ENCODE data around the gene DNAJB8. TPM values are rescaled to one million over a fixed set of nuclear protein-coding genes. Genes with fewer than 3 reads are reported as not detected.

Gene DNAJB8
- total RNA-seq, 1 experiment from 2014 or later = not detected

DNA sequence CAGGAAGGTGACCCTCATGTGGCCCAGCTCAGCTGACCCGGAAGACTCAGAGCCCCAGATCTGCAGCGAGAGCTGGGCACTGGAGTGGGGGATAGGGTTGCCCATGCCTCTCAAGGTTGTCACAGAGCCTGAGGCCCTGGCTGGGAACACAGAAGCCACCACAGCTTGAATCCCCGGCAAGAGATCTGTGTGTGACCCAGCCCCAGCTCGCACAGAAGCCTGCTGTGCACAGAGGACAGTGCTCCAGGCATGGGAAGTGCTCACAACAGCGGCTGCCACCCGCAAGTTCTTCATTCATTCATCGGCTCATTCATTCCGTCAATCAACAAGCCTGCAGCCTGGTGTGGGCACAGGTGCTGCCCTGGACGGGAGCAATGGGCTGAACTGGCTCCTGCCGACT lies 36.4 kb downstream of the DNAJB8 start:
- Histone ChIP-seq H3K36me3 (replicated peaks; ENCODE audit: control insufficient read depth, insufficient read depth, low read length) (no peaks in the 10 kb centered on the region), H3K27me3 (ENCODE audit: control insufficient read depth, insufficient read depth, low read length) (peaks cover 54% of the 10 kb centered on the region)
- DNase-seq = no peak

DNA sequence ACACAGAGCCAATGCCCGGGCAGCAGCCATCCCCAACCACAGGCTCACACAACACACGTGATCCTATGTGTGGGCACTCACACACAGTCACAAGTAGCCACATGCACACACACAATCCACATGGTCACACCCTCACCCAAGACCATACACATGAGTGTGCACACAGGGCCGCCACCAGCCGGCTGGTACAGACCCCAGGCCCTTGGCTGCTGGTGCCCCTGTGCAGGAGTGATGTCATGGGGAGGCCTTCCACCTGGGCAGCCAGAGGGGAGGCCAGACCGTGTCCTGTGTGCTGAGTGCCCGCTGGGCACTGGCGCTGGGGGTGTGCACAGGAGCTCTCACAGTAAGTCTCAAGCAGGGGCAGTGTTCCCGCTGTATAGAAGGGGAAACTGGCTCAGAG lies 36.9 kb downstream of the DNAJB8 start:
- H3K36me3 ChIP-seq (replicated peaks; ENCODE audit: control insufficient read depth, insufficient read depth, low read length) = no peaks in the 10 kb centered on the region
- H3K27me3 ChIP-seq (ENCODE audit: control insufficient read depth, insufficient read depth, low read length) = peaks cover 54% of the 10 kb centered on the region
- no peak for DNase-seq
- no peak overlapping the region for H3K4me3 ChIP-seq (ENCODE audit: insufficient read depth, low read depth, low read length)

More for the DNA sequence above, 36.4 kb downstream of the DNAJB8 start:
- H3K4me3 ChIP-seq (ENCODE audit: insufficient read depth, low read depth, low read length) = no peak overlapping the region

DNA sequence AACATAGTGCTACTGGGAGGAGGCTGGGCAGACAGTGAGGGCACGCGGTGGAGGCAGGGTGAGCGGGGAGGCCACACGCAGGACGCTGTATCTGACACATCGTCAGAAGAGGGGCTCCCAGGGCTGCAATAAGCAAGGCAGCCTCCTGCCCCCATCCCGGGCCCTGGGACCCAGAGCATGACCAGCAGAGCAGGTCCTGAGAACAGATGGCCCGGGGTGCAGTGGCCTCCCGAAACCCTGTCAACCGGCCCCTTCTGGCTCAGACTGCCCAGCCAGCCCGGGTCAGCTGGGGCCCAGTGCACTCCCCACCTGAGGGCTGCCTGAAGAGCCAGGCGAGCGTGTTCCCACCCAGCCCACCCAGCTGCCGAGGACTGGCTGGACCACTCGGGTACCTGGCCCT lies 37.4 kb downstream of the DNAJB8 start:
- peaks cover 51% of the 10 kb centered on the region for H3K27me3 ChIP-seq (ENCODE audit: control insufficient read depth, insufficient read depth, low read length)
- H3K36me3 ChIP-seq (replicated peaks; ENCODE audit: control insufficient read depth, insufficient read depth, low read length) = no peaks in the 10 kb centered on the region
- peak; percentile 57 for DNase-seq
- no peak overlapping the region for H3K4me3 ChIP-seq (ENCODE audit: insufficient read depth, low read depth, low read length)

DNA sequence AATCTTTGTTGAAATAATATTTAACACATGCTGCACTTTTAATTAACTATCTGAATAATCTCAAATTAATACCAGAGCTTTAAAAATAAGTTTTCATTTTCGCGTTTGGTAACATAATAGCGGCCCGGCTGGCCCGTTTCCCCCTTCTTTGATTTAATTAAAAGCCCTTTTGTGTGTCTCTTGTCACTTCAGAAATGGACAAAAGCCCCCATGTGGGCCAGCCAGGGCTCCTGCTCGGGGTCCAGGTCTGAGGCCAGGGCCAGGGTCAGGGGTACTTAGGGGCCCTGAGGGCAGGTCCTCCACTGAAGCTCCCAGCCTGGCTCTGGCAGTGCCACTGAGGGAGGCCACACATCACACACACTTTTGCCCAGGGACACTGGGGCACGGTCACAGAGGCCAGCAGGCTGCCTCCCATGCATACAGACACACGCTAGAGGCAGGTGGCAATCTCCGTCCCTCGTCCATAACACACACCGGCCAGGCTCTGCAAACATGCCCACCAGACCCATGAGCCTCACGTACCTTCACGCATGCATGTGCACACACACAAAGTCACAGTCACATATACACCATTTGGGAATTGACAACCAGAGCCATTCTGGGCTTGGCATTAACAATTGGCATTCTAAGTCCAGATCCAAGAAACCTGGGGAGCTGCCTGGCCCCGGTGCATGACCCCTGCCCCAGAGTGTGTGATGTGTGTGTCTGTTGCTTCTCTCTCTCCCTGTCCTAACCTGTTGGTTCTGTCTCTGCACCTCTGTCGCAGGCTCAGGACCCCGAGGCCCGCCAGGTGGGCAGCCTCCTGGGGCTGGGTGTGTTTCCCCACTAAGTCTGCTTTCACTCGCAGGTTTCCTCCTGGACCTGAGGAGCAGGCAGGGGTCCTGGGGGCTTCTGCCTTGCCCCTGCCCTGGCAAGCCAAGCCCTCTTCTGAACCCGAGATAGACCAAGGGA lies 38.5 kb downstream of the DNAJB8 start:
- no peak overlapping the region for H3K4me3 ChIP-seq (ENCODE audit: insufficient read depth, low read depth, low read length)
- H3K27me3 ChIP-seq (ENCODE audit: control insufficient read depth, insufficient read depth, low read length) = peaks cover 51% of the 10 kb centered on the region
- no peaks in the 10 kb centered on the region for H3K36me3 ChIP-seq (replicated peaks; ENCODE audit: control insufficient read depth, insufficient read depth, low read length)
- DNase-seq = peak; percentile 63

DNA sequence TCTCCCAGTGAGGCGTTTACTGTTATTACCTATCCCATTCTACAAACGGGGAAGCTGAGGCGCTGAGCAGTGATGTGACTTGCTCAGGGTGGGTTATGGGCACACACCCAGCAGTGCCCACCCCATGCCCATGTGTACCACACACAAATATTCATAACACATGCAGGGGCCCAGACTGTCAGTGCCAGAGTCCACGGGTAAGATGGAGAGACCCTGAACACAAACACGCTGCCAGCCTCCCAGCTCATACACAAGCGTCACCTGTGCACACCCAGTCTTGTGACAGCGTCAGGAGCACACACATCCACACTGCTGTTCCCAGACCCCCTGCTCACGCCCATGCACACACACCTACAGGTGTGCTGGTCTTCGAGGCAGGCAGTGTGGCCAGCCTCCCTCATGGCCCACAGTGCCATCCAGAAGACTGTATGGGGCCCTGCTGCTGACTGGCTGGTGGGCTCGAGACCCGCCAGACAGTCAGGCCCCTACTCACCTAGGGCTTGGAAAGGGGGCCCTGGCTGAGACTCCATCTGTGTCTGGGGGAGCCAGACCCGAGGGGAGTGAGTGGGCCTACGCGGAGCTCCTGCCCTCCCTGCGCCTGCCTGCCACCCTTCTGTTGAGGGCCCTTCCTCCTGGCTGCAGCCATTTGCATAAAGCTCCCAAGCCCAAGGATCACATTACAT lies 39.4 kb downstream of the DNAJB8 start:
- H3K4me3 ChIP-seq (ENCODE audit: insufficient read depth, low read depth, low read length) = no peak overlapping the region
- peak; percentile 87 for DNase-seq
- peaks cover 49% of the 10 kb centered on the region for H3K27me3 ChIP-seq (ENCODE audit: control insufficient read depth, insufficient read depth, low read length)
- H3K36me3 ChIP-seq (replicated peaks; ENCODE audit: control insufficient read depth, insufficient read depth, low read length) = no peaks in the 10 kb centered on the region

DNA sequence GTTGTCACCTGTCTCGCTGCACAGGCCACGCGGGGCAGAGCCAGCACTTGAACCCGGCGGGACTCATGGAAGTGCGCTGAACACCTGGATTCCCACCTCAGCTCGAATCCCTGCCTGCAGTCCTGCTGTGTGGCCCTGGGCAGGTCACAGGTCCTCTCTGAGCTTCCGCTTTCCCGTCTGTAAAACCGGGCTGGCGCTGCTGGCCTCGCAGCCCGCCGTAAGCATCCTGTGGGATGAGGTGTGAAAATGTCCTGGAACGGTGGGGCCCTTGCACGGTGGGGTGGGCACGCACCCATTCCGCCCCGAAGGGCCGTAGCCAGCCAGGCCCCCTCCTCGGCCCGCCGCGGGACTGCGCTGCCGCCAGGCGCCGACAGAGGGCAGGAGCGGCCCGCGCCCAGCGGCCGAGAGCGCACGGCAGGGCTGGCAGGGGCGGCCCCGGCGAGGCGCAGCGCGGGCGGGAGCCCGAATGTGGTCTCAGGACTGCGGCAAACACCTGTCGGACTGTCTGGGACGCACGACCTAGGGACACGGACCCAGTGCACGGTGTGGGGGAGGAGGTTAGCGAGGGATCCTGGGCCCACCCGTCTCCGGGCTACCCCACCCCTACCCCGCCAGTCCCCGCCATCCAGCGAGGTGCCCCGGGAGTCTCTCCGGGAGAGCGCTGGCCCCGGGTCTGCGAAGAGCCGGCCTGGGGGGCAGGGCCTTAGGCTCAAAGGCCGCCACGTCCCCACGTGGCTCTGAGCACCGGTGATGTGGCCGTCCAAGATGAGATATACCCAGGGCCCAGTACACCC lies 40.4 kb downstream of the DNAJB8 start:
- no peaks in the 10 kb centered on the region for H3K36me3 ChIP-seq (replicated peaks; ENCODE audit: control insufficient read depth, insufficient read depth, low read length)
- DNase-seq = peak; percentile 99
- peak overlapping the region; percentile 18 for H3K4me3 ChIP-seq (ENCODE audit: insufficient read depth, low read depth, low read length)
- H3K27me3 ChIP-seq (ENCODE audit: control insufficient read depth, insufficient read depth, low read length) = peaks cover 39% of the 10 kb centered on the region

DNA sequence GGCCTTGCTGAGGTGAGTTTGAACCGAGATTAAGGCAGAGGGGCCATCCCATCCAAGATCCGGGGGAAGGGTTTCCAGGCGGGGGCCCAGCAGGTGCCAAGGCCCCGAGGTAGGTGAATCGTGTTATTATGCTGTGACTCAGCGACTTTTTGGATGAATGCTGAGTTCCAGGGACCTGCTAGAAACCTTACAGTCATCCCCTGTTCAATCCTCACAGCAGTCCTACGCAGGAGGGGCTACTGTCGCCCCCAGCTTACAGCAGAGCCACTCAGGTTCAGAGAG lies 40.9 kb downstream of the DNAJB8 start:
- H3K27me3 ChIP-seq (ENCODE audit: control insufficient read depth, insufficient read depth, low read length) = peaks cover 34% of the 10 kb centered on the region
- H3K4me3 ChIP-seq (ENCODE audit: insufficient read depth, low read depth, low read length) = no peak overlapping the region

DNA sequence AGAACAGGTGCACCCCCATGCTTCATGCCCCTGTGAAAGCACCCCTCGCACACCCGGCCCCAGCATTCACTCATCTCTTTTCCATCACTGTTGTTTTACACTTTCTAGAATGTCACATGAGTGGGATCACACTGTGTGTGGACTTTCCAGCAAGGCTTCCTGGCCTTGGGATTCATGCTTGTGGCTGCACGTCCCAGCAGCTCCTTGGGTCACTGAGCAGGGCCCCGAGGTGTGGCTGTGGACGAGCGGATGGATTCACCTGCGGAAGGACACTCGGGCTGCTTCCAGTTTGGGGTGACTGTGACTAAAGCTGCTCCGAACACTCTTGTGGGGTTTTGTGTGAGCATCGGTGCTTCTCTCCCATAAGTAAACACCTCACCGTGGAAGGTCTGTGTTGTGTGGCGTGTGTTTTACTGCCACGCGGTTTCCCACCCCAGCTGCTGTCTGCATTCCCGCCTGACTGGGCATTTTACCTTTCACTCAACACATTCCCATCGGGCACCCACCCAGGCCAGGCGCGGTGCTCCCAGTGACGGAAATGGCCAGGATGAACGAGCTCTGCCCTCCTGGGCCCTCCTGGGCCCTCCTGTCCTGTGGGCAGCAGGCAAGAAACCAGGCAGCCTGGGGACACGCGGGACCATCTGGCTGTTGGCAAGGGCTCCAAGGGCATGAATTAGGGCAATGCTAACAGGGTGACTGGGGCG lies 41.4 kb downstream of the DNAJB8 start:
- Histone ChIP-seq H3K4me3 (ENCODE audit: insufficient read depth, low read depth, low read length) (no peak overlapping the region), H3K36me3 (replicated peaks; ENCODE audit: control insufficient read depth, insufficient read depth, low read length) (no peaks in the 10 kb centered on the region), H3K27me3 (ENCODE audit: control insufficient read depth, insufficient read depth, low read length) (peaks cover 29% of the 10 kb centered on the region)
- no peak for DNase-seq

More for the DNA sequence above, 40.9 kb downstream of the DNAJB8 start:
- no peaks in the 10 kb centered on the region for H3K36me3 ChIP-seq (replicated peaks; ENCODE audit: control insufficient read depth, insufficient read depth, low read length)
- peak; percentile 66 for DNase-seq

DNA sequence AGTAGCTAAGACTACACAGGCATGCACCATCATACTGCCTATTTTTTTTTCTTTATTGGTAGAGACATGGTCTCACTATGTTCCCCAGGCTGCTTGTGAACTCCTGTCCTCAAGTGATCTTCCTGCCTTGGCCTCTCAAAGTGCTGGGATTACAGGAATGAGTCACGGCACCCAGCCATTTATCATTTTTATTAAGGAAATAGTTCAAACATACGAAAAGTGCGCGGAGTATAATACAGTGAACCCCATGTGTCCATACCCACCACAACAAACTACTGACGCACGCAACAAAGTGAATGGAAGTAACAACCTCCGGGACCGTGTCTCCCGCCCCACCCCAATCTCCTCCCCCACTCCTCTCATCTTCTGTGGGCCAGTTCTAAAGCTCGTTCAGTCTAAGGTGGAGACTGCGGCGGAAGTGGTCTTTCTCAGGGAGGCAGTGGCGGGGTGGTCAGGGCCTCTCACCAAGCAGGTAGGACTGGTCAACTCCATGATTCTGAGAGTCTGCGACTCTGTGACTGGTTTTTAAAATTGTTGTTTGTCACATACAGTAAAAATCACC lies 42.1 kb downstream of the DNAJB8 start:
- Histone ChIP-seq H3K36me3 (replicated peaks; ENCODE audit: control insufficient read depth, insufficient read depth, low read length) (no peaks in the 10 kb centered on the region), H3K27me3 (ENCODE audit: control insufficient read depth, insufficient read depth, low read length) (peaks cover 22% of the 10 kb centered on the region), H3K4me3 (ENCODE audit: insufficient read depth, low read depth, low read length) (no peak overlapping the region)
- DNase-seq = no peak

DNA sequence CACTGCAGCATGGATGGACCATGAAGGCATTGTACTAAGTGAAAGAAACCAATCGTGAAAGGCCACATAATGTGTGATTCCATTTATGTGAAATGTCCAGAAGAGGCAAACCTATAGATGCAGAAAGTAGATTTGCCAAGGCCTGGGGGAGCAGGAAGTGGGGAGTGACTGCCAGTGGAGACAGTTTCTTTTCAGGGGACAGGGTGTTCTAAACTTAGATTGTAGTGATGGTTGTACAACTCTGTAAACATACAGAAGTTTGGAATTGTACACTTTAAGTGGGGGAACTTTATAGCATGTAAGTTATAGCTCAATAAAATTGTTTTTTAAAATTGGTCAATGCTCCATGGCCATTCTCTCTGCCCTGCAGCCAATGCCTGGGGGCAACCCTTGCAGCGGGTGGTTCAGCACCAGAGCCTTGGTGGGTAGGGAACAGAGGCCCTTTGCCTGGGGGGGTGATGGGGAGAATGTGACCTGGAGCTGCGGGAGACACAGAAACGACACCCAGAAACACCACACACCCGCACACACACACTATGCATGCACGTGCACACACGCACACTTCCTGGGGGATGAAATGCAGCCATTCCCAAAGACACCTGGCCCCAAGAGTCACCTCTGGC lies 43.1 kb downstream of the DNAJB8 start:
- H3K4me3 ChIP-seq (ENCODE audit: insufficient read depth, low read depth, low read length) = no peak overlapping the region
- no peak for DNase-seq
- peaks cover 14% of the 10 kb centered on the region for H3K27me3 ChIP-seq (ENCODE audit: control insufficient read depth, insufficient read depth, low read length)
- H3K36me3 ChIP-seq (replicated peaks; ENCODE audit: control insufficient read depth, insufficient read depth, low read length) = no peaks in the 10 kb centered on the region

DNA sequence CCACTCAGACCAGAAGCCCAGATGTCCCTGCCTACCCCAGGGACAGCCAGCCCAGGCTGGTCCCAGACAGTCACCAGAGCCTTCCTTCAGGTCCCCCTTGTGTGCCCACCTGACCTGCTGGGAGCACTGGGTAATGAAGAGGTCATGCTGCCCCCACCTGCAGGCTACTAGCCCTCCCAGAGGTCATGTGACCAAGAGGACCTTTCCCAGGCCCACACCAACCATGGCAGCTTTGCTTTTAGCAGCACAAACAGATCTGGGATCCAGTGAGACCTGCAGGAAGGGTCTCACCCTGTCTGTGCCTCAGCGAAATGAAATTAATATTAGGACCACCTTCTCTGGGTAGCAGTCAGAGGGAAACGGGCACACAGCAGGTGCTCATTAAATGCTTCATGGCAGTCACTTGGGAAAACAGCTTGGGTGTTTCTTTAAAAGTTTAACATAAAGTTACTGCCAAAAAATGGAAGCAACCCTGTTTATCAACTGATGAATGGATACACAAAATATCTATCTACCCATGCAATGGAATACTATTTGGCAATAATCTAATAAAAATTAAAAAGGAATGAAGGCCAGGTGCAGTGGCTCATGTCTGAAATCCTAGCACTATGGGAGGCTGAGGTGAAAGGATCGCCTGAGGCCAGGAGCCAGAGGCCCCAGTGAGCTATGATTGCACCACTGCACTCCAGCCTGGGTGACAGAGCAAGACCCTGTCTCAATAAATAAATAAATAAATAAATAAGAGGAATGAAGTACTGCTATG lies 43.7 kb downstream of the DNAJB8 start:
- no peak overlapping the region for H3K4me3 ChIP-seq (ENCODE audit: insufficient read depth, low read depth, low read length)
- no peak for DNase-seq
- H3K36me3 ChIP-seq (replicated peaks; ENCODE audit: control insufficient read depth, insufficient read depth, low read length) = no peaks in the 10 kb centered on the region
- H3K27me3 ChIP-seq (ENCODE audit: control insufficient read depth, insufficient read depth, low read length) = peaks cover 8% of the 10 kb centered on the region

DNA sequence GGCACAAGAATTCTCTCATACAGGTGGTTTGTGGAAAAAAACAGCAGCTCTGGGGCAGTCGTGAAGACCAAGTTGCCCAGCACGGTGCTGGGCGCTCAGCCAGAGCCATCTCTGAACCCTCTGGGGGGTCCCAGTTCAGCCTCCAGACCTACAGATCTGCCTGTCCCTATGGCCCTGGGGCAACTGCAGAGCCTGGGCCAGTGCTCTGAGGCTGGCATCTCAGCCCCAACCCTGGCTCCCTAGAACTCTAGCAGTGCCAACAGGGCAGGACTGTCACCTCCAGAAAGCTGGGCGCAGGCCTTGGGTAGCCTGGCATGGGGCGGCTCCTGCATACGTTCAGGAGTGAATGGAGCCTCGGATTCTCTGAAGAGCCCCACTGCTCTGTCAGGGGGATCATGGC lies 44.7 kb downstream of the DNAJB8 start:
- no peaks in the 10 kb centered on the region for H3K36me3 ChIP-seq (replicated peaks; ENCODE audit: control insufficient read depth, insufficient read depth, low read length)
- DNase-seq = no peak
- H3K27me3 ChIP-seq (ENCODE audit: control insufficient read depth, insufficient read depth, low read length) = peaks cover 5% of the 10 kb centered on the region
- no peak overlapping the region for H3K4me3 ChIP-seq (ENCODE audit: insufficient read depth, low read depth, low read length)

DNA sequence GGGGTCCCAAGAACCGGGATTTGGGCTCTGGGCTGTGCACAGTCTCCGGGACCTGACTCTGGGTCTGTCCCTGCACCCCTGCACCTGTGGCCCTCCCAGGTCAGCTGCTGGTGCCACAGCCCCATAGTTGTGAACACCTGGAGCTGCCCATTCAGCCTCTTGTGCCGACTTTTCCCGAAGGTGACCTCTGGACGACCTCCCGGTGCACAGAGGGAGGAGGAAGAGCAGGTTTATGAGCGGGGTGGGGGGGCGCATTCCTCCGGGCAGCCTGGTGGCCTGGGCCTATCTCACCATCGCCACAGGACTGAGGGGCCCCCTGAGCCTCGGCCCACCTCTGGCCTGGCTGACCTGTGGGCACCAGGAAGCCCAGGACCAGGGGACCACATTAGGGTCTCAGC lies 45.3 kb downstream of the DNAJB8 start:
- Histone ChIP-seq H3K36me3 (replicated peaks; ENCODE audit: control insufficient read depth, insufficient read depth, low read length) (no peaks in the 10 kb centered on the region), H3K4me3 (ENCODE audit: insufficient read depth, low read depth, low read length) (no peak overlapping the region), H3K27me3 (ENCODE audit: control insufficient read depth, insufficient read depth, low read length) (peaks cover under 1% of the 10 kb centered on the region)
- no peak for DNase-seq

Measured in H7 (cell line).